CD4-positive, alpha-beta T cell treated with Interleukin-15 for 1 hour (primary cell): ENCODE results near the gene HRH1.
"Not testable (repeated sequence)": the region's sequence is repeated elsewhere in the genome, so short reads cannot be mapped to it uniquely, and the experiment has no call there.

Experiments
- DNase-seq: peaks from one replicate; pipeline ENCODE4 v3.0.0-alpha.2; 2020

The HRH1 gene

GRCh38 chr3:11143476-11143875 is 10.8 kb upstream of the HRH1 start:
- DNase-seq: no peak

GRCh38 chr3:11144996-11145395 is 9.3 kb upstream of the HRH1 start:
- no peak for DNase-seq

GRCh38 chr3:11145888-11146287 is 8.4 kb upstream of the HRH1 start:
- no peak for DNase-seq

GRCh38 chr3:11146773-11147660 is 7.3 kb upstream of the HRH1 start:
- DNase-seq: no peak

GRCh38 chr3:11150256-11150655 is 4.0 kb upstream of the HRH1 start:
- no peak for DNase-seq

- no peak for DNase-seq
These were observed 2.0 kb upstream of the HRH1 start for GRCh38 chr3:11152301-11152700.

- DNase-seq: no peak
These were observed 646 bp downstream of the HRH1 start for GRCh38 chr3:11154953-11155325.

DNA sequence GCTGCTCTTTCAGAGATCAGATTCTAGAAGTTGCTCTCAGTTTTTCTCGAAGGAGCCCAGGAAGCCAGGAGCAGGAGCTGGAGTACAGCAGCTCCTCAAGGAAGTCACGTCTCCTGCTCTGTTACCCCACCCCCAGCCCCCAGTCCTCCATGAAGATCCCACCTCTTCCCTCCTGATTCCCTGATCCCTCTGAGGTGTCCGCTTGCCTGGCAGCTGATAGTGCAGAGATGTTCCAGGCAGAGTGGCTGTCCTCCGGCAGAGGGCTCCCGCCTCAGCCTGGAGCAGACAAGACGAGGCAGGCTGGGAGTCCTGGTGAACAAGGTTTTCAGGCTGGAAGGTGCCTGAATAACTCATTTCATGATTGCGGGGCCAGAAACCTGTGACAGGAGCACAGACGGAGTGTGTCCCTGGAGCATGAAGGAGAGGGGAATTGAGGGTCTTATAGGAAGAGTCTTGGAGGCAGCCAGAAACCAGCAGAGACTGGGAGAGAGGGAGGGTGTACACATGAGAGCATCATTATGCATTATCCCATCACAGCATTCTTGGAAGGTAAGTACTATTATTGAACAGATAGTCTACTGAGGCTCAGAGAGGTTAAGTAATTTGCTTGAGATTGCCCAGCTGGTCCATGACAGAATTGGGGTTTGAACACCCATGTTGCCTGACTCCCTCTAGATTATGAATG is 1.2 kb downstream of the HRH1 start:
- DNase-seq: peak; percentile 26

DNA sequence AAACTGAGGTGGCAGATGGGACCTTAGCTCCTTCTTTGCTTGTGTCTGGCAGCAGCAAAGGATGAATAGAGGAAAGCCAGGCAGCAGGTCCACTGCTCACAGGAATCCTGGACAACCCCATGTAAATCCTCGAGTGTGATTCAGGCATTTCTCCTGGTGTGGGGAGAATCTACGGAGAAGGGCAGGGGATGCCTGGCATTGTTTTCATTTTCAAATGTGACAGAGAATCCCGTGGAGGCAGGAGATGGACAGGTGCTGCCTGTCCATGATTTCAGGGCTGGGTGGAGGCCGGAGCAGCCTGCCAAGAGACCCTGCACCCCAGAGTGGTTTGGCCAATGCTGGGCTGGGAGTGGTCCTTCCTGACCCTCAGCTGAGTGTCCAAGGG is 1.7 kb downstream of the HRH1 start:
- DNase-seq: no peak

DNA sequence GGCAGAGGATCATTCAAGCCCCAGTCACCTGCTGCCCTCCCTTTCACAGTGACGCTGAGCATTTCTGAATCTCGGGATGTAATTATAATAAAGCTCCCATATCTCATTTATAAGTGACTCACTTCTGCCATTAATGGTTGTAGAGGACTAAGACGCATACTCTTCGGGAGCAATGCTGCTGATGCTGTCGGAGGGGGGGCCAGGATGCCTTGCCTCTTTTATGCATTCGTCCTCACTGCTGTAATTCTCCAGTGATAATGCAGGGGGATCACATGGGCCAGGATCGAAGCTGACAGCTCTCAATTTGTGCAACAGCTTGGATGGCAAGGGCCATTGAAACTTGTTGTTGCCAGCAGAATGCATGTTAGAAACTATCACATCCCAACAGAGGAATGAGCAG is 3.1 kb downstream of the HRH1 start:
- DNase-seq: no peak

DNA sequence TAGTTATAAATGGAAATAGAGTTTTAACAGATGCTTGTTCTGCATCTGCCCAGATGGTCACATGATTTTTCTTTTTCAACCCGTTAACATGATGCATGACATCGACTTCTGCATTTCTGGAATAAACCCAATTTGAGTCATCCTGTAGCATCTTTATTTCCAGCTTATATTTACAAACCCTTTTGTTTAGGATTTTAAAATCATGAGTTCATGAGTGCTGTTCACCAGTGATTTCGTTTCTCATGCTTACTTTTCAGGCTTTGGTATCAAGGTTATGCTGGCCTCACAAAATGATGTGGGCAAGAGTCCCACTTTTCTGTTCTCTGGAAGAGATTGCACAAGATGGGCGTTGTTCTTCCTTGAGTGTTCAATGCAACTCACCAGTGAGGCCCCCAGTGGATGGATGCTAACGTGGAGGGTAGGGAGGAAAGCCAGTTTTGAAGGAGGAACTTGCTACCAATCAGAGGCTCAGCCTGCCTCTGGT is 5.2 kb downstream of the HRH1 start:
- no peak for DNase-seq

- no peak for DNase-seq
These were observed 7.4 kb downstream of the HRH1 start for GRCh38 chr3:11161666-11162065.

- DNase-seq: no peak
These were observed 8.4 kb downstream of the HRH1 start for GRCh38 chr3:11162401-11163345.

- no peak for DNase-seq
These were observed 10.3 kb downstream of the HRH1 start for GRCh38 chr3:11164607-11165006.

GRCh38 chr3:11165476-11165875 is 11.2 kb downstream of the HRH1 start:
- no peak for DNase-seq

- DNase-seq: not testable (repeated sequence)
These were observed 12.6 kb downstream of the HRH1 start for GRCh38 chr3:11166807-11167400.

DNA sequence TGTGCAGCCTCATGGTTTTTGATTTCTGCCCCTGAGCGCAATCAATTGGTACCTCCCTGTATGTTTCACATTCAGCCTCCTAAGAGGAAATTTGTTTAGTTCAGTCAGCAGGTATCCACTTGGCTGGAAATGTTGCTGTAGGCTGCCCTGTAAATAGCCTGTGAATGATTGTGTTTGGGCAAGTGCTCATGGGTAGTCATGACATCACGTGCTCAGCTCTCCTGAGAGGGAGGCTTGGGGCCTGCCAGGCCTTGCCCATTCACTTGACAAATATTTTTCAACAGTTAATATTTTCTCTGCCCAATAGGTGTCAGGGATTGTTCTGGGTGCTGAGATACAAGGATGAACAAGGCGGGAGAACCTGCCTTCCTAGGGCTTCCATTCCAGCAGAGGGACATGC is 13.3 kb downstream of the HRH1 start:
- no peak for DNase-seq

DNA sequence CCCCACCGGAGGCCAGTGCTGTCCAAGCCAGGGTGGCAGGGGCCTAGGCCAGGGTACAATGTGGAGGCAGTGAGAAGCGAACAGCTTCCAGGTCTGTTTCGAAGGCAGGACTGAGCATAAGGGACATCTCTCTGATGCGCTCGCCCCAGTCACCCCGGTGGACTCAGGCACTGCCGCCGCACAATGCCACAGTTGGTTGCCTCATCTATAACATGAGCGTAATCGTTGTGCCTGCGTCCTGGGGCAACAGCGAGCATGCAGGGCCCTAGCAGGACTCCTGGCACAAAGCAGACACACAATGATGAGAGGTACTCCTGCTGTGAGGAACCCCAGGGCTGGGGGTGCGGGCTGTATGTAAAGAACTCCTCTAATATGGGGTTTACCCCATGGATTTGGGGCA is 14.1 kb downstream of the HRH1 start:
- DNase-seq: no peak

- DNase-seq: no peak
These were observed 14.8 kb downstream of the HRH1 start for GRCh38 chr3:11168881-11169805.

- DNase-seq: no peak
These were observed 15.9 kb downstream of the HRH1 start for GRCh38 chr3:11170052-11170770.
